Erythroblast (primary cell): ENCODE results near the gene TRAF4.

Experiments
- GATA1 ChIP-seq: IDR thresholded peaks from 2 replicates; pipeline ENCODE4 v1.6.1; 2011; ENCODE audit warnings: low read depth, mild to moderate bottlenecking, control low read depth, low read length, moderate library complexity
- POLR2A ChIP-seq: IDR thresholded peaks from 2 replicates; pipeline ENCODE4 v1.6.1; 2011; ENCODE audit warnings: mild to moderate bottlenecking, low read length

GRCh38 chr17:28733346-28733745, 10.5 kb upstream of the TRAF4 start:
- TF ChIP-seq POLR2A (no peak), GATA1 (no peak)
